ENCODE measurements around the gene CSF2RB.

- no peak for TF ChIP-seq CTCF (IDR thresholded peaks at IDR 0.05)
- TF ChIP-seq EP300 (IDR thresholded peaks at IDR 0.05), result no peak
These were observed 27.2 kb downstream of the CSF2RB start for GRCh38 chr22:36940676-36941075.

Measured in suprapubic skin (tissue), 3 donors.